ENCODE measurements around the gene NCAM1. TPM values are rescaled to one million over a fixed set of nuclear protein-coding genes. Genes with fewer than 3 reads are reported as not detected.

NCAM1 gene
- polyA plus RNA-seq, 2 of the 4 experiments (the other 2 are of a cell fraction): 0.01 to 0.12 TPM

DNA sequence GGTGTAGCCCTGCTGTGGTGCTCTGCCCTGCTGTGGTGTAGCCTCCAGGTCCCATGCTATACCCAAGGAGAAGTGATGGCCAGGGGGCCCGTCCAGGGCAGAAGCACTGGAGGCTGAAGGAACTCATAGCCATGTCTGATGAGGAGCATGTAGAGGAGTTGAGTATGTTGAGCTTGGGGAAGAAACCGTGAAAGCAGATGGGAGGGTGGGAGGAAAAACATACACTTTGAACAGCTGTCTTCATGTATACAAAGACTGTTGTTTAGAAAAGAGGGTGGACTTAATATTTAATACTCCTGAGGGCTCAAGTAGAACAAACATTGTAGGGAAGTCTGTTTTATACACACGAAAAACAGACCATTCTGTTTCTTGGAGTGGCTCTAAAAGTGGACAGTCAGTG is 326.6 kb downstream of the NCAM1 start (continued):
- no peak for TF ChIP-seq GATA3 (IDR thresholded peaks at IDR 0.05; ENCODE audit: borderline replicate concordance)
- TF ChIP-seq FOSB (CRISPR knock-in tag; IDR thresholded peaks at IDR 0.05): no peak
- TF ChIP-seq ZSCAN20 (CRISPR knock-in tag; IDR thresholded peaks at IDR 0.05): no peak
- TF ChIP-seq ZFP36 (IDR thresholded peaks at IDR 0.05; ENCODE audit: borderline replicate concordance, partially characterized antibody): no peak
- TF ChIP-seq NPAS2 (CRISPR knock-in tag; IDR thresholded peaks at IDR 0.05; ENCODE audit: borderline replicate concordance): no peak

DNA sequence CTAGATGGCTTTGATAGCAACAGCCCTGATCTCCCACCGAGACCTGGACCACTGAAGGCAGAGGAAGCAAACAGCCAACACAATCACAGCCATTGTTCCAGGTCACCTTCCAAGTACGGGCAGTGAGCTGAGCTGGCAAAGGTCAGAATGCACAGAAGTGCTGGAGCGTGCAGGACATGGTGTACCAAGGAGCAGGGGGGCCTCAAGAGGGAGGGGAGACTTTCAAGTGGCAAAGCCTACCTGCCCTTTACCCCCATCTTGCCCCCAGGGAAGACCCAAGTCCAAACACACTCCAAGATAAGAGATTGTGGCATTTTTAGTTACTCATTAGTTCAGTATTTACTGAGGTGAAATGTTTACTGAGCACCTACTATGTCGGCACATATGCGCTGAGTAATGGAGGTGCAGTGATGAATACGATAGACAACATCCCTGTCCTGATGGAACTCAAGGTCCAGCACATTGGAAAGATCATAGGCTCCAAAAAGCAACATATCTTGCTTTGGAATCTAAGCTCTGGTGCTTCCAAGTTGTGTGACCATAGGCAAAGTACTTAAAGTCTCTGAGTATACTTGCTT is 327.2 kb downstream of the NCAM1 start:
- no peak for DNase-seq (ENCODE audit: low read depth in 1 of 2, low spot score in 1 of 2)
- no peak overlapping the region for H3K4me3 ChIP-seq
- no peaks in the 10 kb centered on the region for H3K9me3 ChIP-seq
- H3K4me2 ChIP-seq: no peak overlapping the region
- no peak overlapping the region for H3K27ac ChIP-seq
- ChIA-PET CTCF (interaction anchor here (1.1 to 4.4 kb wide), 6 partner anchors 11 to 1068 kb away, joined by 6 to 44 read pairs (median 10); no protein-coding TSS in a partner anchor), POLR2A (no interaction called here)
- ATAC-seq: no peak
- FAIRE-seq: no peak
- no peaks in the 10 kb centered on the region for H3K4me1 ChIP-seq
- TF ChIP-seq ZNF302 (CRISPR knock-in tag; IDR thresholded peaks at IDR 0.05): no peak
- TF ChIP-seq SMC3 (IDR thresholded peaks at IDR 0.05): no peak
- no peak for TF ChIP-seq GATA3 (IDR thresholded peaks at IDR 0.05; ENCODE audit: borderline replicate concordance)
- TF ChIP-seq FOSL2 (IDR thresholded peaks at IDR 0.05): no peak
- TF ChIP-seq FOSL2 (CRISPR knock-in tag; IDR thresholded peaks at IDR 0.05): no peak
- no peak for TF ChIP-seq HOXB5 (CRISPR knock-in tag; IDR thresholded peaks at IDR 0.05)
- TF ChIP-seq, protein P1, sequence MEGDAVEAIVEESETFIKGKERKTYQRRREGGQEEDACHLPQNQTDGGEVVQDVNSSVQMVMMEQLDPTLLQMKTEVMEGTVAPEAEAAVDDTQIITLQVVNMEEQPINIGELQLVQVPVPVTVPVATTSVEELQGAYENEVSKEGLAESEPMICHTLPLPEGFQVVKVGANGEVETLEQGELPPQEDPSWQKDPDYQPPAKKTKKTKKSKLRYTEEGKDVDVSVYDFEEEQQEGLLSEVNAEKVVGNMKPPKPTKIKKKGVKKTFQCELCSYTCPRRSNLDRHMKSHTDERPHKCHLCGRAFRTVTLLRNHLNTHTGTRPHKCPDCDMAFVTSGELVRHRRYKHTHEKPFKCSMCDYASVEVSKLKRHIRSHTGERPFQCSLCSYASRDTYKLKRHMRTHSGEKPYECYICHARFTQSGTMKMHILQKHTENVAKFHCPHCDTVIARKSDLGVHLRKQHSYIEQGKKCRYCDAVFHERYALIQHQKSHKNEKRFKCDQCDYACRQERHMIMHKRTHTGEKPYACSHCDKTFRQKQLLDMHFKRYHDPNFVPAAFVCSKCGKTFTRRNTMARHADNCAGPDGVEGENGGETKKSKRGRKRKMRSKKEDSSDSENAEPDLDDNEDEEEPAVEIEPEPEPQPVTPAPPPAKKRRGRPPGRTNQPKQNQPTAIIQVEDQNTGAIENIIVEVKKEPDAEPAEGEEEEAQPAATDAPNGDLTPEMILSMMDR (IDR thresholded peaks at IDR 0.05): no peak
- no peak for TF ChIP-seq HOXB13 (CRISPR knock-in tag; IDR thresholded peaks at IDR 0.05; ENCODE audit: low read depth)
- TF ChIP-seq ZSCAN20 (CRISPR knock-in tag; IDR thresholded peaks at IDR 0.05): no peak
- TF ChIP-seq TP53 (CRISPR knock-in tag; IDR thresholded peaks at IDR 0.05): no peak
- TF ChIP-seq ZC3H11A (IDR thresholded peaks at IDR 0.05): no peak
- TF ChIP-seq CBX8 (IDR thresholded peaks at IDR 0.05): no peak
- TF ChIP-seq POLR2AphosphoS2 (conservative IDR thresholded peaks at IDR 0.05; ENCODE audit: low read length): no peak
- TF ChIP-seq CHD4 (IDR thresholded peaks at IDR 0.05; ENCODE audit: borderline replicate concordance): no peak
- no peak for TF ChIP-seq RCOR1 (IDR thresholded peaks at IDR 0.05; ENCODE audit: low read depth, low read length)
- TF ChIP-seq KDM1A (IDR thresholded peaks at IDR 0.05; ENCODE audit: low read depth): no peak
- WGBS (ENCODE audit: missing lambda C conversion rate): 32% methylated on average over 6 of the region's 6 CpGs

DNA sequence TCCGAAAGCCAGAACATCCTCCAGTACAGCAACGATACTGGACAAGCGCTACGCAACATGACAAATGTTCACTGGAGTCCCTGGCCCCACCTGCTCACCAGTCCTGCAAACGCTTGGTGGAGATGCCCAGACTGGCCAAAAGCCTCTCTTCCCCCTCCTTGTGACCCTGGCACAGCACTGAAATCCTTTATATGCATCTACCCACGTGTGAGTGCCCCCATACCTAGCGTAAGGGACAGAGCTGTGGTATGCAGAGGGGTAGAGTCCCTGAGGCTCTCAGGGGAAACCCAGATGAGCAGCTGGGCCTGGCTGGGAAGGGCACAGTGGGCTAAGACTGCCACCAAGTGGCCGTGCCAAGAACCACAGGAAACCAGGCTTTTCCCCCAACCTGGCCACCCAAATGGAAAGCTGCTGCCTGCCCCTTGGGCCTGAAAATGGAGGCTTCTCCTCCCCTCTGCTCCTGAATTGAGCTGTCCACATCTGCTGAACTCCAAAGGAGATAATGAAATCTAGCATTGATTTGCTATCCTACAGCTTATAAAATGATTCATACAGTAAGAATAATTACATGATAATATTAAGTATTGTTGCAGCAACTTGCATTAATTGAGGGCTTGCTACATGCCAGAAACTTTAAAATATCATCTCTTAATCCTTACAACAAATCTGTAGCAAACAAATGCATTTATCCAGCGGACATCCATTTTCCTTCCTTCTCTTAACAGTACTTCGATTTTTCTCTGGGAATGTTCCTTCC is 328.4 kb downstream of the NCAM1 start:
- H3K4me2 ChIP-seq: no peak overlapping the region
- POLR2A ChIA-PET: no interaction called here
- H3K4me3 ChIP-seq: no peak overlapping the region
- TF ChIP-seq JUN (IDR thresholded peaks at IDR 0.05): no peak
- TF ChIP-seq, protein P1 (IDR thresholded peaks at IDR 0.05): peak; percentile 65
- no peak for TF ChIP-seq ESRRA (IDR thresholded peaks at IDR 0.05; ENCODE audit: borderline replicate concordance, low read length)
- peak; percentile 72 for TF ChIP-seq SMC3 (IDR thresholded peaks at IDR 0.05)
- TF ChIP-seq HOXB13 (CRISPR knock-in tag; IDR thresholded peaks at IDR 0.05; ENCODE audit: low read depth): no peak
- TF ChIP-seq RAD21 (conservative IDR thresholded peaks at IDR 0.05 in 1 of 2, IDR thresholded peaks at IDR 0.05 in 1 of 2): peak; percentile 87
- no peak for TF ChIP-seq NR3C1 (IDR thresholded peaks at IDR 0.05)
- H3K27ac ChIP-seq: no peak overlapping the region
- no peak for FAIRE-seq
- 0% methylated on average over 2 of the region's 10 CpGs for WGBS (ENCODE audit: missing lambda C conversion rate)
- peak; percentile 93 to 96 for ATAC-seq
- CTCF ChIA-PET: interaction anchor here (0.6 to 4.4 kb wide), 29 partner anchors 8 to 1094 kb away, joined by 3 to 44 read pairs (median 3); no protein-coding TSS in a partner anchor
- H3K4me1 ChIP-seq: no peaks in the 10 kb centered on the region
- peak; percentile 32 to 61 for DNase-seq (ENCODE audit: low read depth in 1 of 2, low spot score in 1 of 2)
- H3K9me3 ChIP-seq: no peaks in the 10 kb centered on the region

All from A549 (cell line).